Globus pallidus (tissue), 1 donor: ENCODE measurements around the gene CPN1.

Source experiments
- DNase-seq: peaks from one replicate; pipeline ENCODE4 v3.0.0-alpha.2; 2015; ENCODE audit warnings: low spot score

The CPN1 gene

GRCh38 chr10:100076750-100077149 lies 4.9 kb downstream of the CPN1 start:
- no peak for DNase-seq

- DNase-seq, result no peak
Observed at GRCh38 chr10:100075426-100076220, 6.0 kb downstream of the CPN1 start.

- DNase-seq, result no peak
Observed at GRCh38 chr10:100072514-100072913, 9.2 kb downstream of the CPN1 start.

- DNase-seq, result no peak
Observed at GRCh38 chr10:100071529-100071928, 10.1 kb downstream of the CPN1 start.

GRCh38 chr10:100067466-100067865 lies 14.2 kb downstream of the CPN1 start:
- no peak for DNase-seq

GRCh38 chr10:100065084-100065660 lies 16.5 kb downstream of the CPN1 start:
- DNase-seq, result no peak

- DNase-seq, result no peak
Observed at GRCh38 chr10:100061401-100061800, 20.3 kb downstream of the CPN1 start.

GRCh38 chr10:100057948-100058347 lies 23.7 kb downstream of the CPN1 start:
- no peak for DNase-seq

- no peak for DNase-seq
Observed at GRCh38 chr10:100053686-100054460, 27.8 kb downstream of the CPN1 start.

- peak; percentile 53 for DNase-seq
Observed at GRCh38 chr10:100046021-100046486, 35.6 kb downstream of the CPN1 start.

GRCh38 chr10:100045592-100045991 lies 36.1 kb downstream of the CPN1 start:
- no peak for DNase-seq

- no peak for DNase-seq
Observed at GRCh38 chr10:100043796-100044195, 37.9 kb downstream of the CPN1 start.

GRCh38 chr10:100043344-100043743 lies 38.3 kb downstream of the CPN1 start:
- no peak for DNase-seq

GRCh38 chr10:100041306-100042002 lies 40.2 kb downstream of the CPN1 start:
- DNase-seq, result no peak

GRCh38 chr10:100038561-100039071 lies 43.1 kb downstream of the CPN1 start:
- DNase-seq, result no peak

- DNase-seq, result no peak
Observed at GRCh38 chr10:100037758-100038315, 43.8 kb downstream of the CPN1 start.

- DNase-seq, result no peak
Observed at GRCh38 chr10:100036850-100037249, 44.8 kb downstream of the CPN1 start.

- no peak for DNase-seq
Observed at GRCh38 chr10:100033766-100034418, 47.8 kb downstream of the CPN1 start.

GRCh38 chr10:100027416-100027815 lies 54.3 kb downstream of the CPN1 start:
- DNase-seq, result no peak

- no peak for DNase-seq
Observed at GRCh38 chr10:100025576-100025975, 56.1 kb downstream of the CPN1 start.

- DNase-seq, result no peak
Observed at GRCh38 chr10:100024748-100025147, 56.9 kb downstream of the CPN1 start.
